ENCODE measurements around the gene IGSF9B.
A peak's percentile ranks its signal among the peaks of the same experiment; 100 is the strongest.

Gene IGSF9B

GRCh38 chr11:133936136-133936535 lies 20.6 kb downstream of the IGSF9B start:
- DNase-seq: no peak

- no peak for DNase-seq
Measured at GRCh38 chr11:133935551-133935910, 21.2 kb downstream of the IGSF9B start.

DNA sequence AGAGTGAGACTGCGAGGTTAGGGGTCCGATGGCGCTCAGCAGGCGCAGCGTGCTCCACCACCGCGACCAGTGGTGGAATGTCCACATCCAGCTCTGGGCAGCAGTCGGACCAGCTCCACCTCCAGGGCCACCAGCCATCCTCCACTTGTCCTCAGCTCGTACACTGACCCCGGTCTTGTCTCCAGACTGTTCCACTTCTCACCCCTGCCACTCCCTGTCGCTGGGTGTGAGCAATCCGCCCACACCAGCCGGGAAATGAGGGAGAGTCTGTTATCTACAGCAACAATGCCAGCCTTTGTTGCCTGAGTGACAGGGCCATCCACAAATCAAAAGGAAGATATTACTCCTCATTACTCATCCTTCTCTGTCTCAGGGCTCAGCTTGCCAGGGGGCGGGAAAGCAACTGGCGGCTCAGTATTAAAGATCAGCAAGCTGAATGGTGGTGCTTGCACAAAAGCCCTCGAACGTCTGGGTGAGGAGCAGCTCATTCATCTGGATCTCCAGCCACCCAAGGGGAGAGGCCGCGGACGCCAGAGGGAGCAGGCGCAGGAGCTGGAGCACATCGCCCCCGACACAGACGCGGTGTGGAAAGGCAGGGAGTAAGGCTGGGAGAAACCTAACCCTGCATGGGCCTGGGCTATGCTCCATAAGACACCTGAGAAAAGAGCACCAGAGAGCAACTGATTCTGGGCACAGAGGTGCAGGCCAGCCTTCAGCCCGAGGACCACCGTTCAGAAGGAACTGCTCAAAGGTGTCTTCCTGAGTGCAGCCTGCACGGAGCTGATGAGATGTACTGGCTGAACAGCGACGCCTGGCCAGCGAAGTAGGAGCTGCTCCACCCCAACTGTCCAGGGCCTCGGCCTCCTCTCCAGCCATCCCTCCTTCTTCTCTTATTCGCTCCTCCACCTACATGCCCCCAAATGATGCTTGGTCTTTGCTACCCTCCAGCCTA lies 21.9 kb downstream of the IGSF9B start:
- DNase-seq: no peak

DNA sequence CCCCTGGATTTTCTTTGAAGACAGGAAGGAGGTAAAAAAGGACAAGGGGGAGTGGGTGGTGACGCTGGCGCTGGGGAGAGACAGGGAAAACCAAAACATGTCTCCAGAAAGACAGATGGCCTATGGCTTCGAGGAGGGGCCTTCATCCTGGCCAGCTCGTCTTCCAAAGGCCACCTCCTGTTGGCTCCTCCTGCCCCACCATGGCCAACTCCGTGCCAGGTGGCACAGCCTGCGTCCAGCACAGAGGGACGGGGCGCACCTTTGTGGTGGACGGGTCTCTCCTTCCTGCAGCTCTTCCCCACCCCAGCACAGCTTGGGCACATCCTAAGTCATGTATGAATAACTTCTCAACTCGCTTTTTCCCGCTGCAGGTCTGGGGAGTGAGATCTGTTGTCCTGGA lies 22.7 kb downstream of the IGSF9B start:
- DNase-seq: no peak

GRCh38 chr11:133931449-133932060 lies 25.2 kb downstream of the IGSF9B start:
- DNase-seq: no peak

- no peak for DNase-seq
Measured at GRCh38 chr11:133930767-133931448, 25.9 kb downstream of the IGSF9B start.

DNA sequence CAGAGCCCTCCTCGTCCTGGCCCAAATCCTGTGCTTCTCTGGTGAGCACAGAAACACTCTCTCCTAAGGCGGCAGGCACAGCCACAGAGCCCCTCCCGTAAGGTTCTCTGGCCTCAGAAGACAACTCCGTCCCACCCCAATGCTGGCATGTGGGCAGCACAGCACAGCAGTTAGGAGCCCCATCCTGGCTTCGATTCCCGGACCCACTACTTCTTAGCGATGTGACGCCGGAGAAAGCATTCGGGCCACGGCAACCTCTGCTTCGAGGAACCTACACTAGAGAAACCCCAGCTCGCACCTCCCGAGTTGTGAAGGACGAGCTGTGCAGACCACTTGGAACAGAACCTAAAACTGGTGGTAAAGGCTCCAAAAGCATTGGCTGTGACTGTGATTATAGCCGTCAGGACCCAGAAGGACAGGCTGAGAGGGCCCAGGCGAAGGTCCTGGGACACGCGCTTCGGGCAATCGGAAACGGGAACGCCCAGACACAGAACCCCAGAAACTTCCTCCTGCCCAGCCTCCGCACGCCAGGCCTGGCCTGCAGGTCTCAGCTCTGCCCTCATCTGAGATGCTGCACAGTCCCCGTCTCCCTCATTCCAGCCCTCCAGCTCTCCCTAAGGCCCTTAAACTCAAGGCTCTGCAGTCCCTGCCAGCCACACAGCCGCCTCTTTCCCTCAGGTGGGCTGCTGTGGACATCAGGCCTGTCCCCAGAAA lies 26.6 kb downstream of the IGSF9B start:
- DNase-seq: no peak

DNA sequence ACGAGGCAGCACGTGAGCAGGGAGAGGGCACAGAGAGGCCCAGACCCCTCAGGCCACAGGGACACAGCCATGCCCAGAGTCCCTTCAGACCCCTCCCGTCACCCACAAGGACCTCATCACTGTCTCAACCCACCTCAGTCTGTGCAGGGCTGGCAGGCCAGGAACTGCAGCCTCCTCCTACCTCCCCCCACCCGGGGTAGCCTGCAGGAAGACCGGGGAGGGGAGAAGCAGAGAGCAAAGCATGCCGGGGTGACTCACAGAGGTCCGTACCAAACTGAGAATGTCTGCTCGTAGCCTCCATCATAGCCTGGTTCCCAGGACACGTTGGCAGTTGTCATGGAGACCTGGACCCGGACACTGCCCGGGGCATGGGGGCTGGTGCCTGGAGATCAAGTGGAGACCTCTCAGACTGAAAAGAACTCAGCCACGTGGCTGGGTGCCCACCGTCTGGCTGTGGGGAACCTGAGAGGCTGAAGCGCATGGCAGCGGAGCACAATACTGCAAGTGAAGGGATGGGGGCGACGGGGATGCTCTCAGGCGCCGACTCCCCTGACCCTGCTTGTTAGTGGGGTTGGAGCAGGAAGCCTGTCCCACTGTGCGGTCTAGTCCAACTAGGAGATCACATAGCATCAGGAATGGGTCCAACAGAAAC lies 27.2 kb downstream of the IGSF9B start:
- DNase-seq: no peak

DNA sequence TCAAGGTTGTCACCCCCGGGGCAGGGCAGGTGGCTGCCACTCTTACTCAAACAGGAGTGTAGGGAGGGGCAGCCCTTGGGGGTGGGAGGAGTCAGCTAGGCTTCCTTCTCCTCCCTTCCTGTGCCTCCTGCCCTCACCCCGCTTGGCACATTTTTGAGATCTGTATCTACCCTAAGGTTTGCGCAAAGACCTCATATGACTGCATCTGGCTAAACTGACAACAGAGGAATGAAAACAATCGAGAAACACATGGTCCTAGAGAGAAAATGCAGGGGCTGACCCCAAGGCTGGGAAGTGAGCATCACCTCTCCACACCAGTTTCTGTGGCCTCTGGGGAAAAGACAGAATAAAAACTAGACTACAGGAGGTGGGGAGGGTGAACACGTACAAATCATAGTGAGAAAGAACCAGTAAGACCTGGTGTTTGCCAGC lies 28.1 kb downstream of the IGSF9B start:
- DNase-seq: peak; percentile 47 to 59

- peak; percentile 53 to 68 for DNase-seq
Measured at GRCh38 chr11:133927690-133928627, 28.8 kb downstream of the IGSF9B start.

DNA sequence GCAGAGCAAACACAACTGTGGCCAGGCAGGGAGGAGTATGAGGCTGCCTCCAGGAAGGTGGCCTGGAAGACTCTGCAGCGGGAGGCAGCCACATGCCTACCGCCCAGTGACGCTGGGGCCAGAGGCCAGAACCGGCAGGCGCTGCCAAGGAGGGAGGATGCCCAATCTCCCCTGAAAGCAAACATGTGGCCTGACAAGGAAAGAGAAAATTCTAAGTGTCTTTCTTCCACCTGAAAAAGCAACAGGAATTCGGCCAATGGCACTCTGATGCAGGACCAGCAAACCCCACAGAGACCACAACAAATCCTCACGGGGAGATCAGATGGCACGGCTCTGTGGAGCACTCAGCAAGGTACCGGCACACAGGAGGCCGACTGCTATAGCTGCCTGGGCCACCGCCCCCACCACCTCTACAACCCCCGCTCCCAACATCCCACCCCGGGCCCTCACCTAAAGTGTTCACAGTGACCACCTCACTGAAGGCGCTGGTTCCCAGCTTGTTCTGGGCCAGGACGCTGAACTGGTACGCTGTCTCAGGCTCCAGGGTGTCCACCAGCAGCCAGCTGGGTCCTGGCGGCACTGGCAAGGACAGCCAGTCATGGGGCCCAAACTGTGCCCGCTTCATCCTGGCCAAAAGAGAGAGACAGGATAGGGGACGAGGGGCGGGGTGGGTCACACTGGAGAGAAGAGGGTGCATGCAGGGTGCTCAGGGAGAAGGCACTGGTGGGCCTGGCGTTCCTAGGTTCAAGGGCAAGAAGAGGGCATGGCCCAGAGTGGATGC lies 30.1 kb downstream of the IGSF9B start:
- no peak for DNase-seq

DNA sequence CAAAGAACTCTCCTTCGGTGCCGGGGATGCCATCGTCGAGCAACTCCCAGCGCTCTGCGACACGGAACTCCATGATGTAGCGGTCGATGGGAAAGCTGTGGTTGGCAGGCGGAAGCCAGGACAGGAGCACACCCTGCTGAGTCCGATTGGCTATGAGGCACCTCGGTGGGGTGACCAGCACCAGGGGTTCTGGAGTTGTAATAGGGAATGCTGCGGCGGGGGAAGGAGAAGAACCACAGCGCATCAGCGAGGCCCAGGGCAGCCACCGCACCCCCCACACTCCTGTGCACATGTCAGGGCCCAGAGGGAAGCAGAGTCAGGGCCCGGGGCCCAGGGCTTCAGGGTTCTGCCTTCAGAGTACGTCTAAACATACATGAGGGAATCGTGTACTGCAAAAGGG lies 31.0 kb downstream of the IGSF9B start:
- DNase-seq: no peak

- DNase-seq: no peak
Measured at GRCh38 chr11:133924661-133925060, 32.1 kb downstream of the IGSF9B start.

DNA sequence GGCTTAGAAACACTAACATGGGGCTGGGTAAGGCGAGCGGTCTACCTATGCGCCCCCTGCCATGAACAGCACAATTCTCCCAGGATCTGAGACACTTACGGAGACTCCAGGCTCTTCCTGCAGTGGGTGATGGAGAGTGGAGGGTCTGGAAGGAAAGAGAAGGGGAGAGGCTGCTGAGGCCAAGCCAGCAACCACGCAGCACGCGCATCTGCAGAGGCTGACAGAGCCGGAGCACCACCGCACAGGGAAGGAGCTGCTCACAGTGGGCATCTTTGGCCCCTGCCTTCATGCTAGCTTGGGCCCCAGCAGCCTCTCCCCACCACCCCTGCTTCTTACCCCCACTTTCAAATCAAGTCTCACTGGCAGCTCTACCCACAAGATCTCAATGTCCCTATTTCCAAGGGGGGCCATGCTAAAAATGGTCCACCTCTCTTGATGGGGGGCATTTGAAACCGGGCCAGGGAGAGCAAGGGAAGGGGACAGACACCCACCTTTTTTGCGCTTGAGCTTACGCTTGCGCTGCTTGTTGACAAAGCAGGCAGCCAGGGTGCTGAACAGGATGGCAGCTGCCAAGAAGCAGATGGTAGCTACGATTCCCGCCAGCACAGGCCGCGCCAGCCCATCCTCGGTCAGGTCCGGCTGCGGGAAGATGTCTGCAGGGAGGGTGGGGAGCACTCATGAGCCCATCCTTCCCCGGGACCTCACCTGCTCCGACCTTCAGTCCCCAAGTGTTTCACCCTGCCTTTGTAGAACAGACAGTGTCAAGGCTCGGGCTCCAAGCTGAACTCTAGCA lies 34.5 kb downstream of the IGSF9B start:
- DNase-seq: no peak

DNA sequence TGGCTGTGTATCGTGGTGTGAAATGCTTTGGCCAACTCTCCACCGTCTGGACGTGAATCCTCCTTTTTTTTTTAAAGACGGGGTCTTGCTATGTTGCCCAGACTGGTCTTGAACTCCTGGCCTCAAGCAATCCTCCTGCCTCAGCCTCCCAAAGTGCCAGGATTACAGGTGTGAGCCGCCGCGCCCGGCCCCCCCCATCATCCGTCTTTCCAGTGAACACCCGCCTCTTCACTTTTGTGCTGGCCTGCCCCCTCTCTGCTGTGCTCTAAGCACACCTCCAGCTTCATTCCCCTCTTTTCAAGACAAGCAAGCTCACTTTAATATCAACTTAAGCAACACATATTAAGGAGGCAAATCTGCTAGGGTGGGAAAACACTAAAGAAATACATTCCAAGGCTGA lies 35.3 kb downstream of the IGSF9B start:
- no peak for DNase-seq

DNA sequence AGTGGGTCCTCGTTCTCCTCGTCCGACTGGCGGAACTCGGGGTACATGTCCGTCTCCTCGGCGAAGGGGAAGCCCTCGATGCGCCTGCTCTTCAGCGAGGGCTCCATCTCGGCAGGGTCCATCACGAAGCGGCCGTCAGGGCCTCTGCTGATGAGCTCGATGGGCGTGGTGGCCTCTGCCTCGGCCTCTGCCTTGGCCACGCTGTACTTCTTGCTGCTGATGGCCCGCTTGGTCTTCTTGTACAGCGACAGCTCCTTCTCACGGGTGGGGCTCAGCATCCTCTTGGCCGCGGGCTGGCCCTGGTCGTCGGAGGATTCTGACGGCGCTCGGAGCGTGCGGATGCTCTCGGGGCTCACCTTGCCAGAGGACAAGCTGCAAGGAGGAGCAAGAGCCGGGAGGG lies 35.7 kb downstream of the IGSF9B start:
- DNase-seq: no peak

DNA sequence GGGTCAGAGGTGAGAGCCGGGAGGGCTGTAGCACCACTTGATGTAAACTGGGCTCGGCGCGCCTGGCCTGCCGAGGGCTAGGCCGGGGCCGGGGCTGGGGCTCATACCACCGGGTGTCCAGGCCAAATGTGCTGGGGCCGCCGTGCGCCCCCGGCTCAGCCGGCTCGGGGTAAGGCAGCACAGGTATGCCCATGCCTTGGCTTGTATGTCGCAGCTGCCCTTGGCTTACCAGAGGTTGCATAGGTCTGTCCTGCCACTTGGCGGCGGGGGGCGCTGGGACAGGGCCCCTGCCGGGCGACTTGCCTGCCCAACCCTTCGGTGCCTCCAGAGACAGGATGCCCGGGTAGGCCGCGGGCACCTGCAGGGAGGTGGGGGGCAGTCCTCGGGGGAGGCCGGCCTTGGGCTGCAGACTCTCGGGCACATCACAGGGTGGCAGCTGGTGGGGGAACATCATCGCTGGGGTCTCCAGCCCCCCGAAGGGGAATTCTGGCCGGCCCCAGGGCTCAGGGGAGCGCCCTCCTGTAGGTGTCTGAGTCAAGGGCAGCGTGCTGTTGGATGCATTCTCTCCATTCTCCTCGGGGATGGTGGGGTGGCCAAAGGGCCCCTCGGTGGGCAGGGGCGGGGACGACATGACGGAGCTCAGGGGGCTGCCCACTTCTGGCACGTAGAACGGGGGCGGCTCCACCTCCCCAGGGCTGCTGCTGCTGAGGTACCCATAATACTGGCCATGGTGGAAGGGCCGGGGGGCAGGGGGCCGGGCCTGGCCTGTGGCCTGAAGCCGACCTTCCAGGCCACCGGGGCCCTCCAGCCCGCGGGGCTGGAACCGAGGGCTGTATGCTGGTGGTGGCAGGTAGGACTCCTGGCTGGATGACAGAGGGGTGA lies 36.4 kb downstream of the IGSF9B start:
- no peak for DNase-seq

DNA sequence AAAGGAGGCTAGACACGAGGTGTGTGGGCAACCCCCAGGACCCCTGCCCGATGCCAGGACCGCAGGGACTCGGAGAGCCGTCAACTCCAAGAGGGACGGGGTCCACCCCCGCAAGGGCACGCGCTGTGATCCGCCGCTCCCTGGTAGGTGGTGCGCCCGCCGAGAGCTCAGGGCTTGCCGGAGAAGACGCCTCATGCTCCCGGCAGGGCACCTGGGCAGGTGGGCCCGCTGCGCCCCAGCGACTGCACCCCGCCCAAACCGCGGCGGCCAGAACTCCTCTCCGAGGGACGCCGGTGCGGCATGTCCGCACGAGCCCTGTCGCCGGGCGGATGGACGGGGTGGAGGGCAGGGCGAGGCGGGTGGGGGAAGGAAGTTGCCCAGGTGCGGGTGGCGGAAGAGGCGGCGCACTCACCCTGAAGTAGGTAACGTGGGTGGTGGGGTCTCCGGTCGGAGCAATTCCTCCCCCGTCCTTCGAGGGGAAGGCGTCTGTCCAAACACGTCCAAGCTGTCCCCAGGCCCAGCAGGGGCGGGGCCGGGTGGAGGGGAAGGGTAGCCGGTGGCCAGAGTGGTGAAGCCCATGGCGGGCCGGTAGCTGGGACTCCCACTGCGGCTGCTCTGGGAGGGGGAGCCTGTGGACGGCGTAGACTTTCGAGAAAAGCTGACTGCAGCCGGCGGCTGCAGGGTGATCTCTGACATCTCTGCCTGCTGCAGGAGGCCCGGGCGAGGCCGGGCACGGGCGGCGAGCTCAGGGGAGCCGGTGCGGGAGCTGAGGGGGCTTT lies 37.2 kb downstream of the IGSF9B start:
- DNase-seq: no peak

Measured in CD4-positive, alpha-beta T cell treated with Interleukin-1 beta for 1 hour (primary cell).